ENCODE data around the gene TFAP2A.

Gene TFAP2A

DNA sequence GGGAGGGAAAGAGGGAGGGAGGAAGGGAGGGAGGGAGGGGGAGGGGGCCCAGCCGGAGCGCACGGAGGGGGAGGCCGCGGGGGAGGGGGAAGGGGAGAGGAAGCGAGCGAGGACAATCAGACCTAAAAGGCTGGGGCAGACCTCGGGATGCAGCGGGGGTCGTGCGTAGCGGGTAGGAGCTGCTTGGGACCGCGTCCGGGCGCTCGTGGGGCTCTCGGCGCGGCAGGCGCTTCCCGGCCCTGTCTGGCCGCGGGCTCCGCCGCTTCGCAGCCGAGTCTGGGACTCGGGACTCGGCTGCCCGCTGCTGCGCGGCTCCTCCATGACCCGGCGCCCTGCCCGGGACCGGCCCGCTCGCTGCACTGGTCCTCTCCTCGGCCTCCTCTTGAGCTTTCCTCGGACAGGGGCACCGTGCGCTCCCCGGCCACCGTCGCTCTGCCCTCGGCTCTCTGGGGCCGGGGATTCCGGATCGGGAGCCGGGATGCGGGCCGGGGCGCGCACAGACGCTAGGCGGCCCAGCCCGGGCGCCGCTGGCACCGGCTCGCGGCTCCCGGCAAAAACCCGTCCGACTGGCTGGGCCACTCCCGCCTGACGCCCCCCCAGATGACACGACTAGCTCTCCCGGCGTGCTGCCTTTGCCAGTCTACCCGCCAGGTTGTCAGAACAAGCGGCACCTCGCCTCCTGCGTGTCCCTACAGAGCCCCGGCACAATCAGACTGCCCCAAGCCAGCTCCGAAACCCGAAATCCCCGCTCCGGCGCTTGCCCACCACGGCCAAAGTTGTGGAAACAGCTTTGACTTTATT lies 2.2 kb downstream of the TFAP2A start:
- DNase-seq = no peak

DNA sequence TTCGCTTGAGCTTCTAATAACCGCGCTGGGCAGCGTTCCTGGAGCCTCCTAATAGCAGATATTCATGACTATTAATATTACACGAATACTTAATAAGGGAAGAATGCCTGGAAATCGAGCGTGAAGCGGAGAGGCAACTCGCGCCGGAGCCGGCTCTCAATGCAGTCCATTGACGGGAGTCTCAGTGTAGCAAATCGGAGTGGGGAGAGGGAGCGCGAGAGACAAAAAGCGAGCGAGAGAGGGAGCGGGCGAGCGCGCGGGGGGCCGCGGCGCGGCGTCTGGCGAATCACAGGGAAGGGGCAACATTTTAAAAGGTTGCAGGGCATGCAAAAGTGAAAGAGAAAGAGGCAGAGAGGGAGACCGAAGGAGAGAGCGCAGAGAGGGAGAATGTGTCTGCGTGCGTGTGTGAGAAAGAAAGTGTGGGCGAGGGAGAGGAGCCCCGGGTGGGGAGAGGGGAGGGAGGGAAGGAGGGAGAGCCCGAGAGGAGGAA lies 2.9 kb downstream of the TFAP2A start:
- DNase-seq = peak; percentile 59

DNA sequence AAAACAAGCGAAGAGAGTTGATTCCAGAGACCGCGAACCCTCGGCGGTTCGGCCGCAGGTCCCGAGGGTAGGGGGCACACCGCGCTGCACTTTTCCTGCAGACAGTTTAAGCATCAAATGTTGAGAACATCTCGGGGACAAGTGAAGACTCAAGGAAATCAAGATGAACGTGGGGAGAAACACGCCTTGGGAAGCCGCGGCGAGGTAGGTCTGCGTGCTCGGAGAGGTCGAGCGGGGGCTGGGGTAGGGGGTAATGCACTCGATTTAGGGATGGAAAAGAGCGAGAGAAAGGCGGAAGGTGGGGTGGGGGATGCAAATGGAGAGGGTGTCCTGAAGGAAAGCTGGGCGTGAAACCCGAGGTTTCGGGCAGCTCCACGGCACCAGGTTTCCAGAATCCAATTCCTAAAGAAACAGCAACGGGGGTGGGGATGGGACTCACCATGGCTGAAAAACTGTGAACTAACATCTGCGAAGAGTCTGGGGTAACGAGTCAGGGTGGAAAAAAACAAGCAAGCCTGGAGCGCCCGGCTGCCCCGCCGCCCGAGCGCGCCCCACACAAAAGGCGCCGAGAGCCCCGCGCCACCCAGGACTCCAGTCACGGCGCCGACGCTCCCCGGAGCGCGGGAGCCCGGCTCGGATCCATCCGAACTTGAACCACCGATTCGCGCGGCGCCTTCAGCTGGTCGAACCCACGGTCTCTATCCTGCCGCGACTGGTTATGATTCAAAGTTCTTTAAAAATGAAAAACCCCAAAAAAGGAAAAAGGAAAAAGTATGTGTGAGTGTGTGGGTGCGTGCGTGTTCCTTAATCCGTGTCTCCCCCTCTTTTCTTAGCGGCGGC lies 3.5 kb downstream of the TFAP2A start:
- no peak for DNase-seq

DNA sequence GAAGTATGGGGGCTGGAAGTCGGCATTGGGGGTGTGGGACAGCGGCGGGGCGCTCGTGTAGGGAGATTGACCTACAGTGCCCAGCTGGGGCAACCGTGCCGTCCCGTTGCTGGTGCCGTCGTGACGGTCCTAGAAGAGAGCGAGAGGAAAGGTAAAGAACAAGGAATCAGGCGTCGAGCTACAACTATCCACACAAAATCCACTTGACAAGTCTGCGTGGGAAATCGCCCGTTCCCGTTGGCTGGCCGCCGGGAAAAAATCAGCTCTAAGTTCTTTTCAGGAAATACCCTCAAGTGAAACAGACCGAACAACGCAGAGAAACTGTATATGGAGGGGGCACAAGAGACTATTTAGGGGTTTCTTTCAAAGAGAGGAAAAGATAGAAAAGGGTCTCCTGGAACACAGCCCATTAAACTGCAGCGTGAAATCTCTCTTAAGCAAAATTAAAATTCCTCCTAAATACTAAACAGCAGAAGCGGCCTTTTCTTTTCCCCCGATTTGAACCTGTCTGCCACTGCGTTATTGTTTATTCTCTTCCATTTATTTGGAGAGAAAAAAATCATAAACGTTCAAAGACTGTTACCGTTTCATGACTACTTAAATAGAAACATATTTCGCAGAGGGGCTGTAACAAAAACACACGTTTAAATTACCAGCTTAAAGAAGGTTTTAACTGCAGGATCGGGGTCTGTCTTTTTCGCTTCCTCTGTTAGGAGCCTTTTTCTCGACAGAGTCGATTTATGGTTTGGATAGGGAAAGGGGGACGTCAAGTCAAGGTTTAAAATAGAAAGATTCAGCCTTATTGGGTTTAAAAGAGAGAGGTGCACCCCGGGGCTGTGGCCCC lies 4.4 kb downstream of the TFAP2A start:
- DNase-seq = no peak

- DNase-seq = no peak
These were observed 5.1 kb downstream of the TFAP2A start for GRCh38 chr6:10409731-10410206.

GRCh38 chr6:10409233-10409721 lies 5.6 kb downstream of the TFAP2A start:
- DNase-seq = peak; percentile 42

DNA sequence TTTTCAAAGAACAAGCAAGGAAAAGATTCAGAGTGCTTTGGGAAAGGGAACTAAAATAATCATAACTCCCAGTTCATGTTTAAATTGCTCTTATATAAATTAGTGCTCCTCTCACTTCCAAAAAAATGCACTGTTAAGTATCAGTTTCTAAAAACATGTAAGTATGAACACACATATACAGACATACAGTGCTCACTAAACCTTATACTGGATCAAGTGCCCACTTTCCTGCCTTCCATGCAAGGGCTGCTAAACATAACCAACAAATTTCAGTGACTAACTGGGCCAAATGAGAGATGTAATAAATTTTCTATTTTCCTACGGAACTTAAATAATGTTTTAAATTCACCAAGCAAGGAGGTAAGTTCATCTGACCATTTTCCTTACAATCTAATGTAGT lies 6.4 kb downstream of the TFAP2A start:
- DNase-seq = no peak

DNA sequence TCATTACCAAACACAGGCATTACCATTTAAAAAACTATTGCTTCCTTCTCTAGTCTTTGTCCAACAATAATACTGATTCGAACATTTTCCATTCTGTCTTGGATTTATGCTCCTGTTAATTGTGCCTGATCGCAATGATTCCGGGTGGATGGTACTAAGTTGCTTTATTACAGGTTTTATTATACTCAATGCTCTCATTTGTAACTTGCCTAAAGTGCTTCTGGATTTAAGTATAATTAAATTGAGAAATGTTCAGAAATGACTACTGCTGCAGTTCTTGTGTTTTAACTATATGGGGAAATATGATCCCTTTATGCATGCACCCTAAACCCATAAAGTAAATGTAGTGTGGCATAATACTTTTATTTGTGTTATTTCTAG lies 7.2 kb downstream of the TFAP2A start:
- no peak for DNase-seq

DNA sequence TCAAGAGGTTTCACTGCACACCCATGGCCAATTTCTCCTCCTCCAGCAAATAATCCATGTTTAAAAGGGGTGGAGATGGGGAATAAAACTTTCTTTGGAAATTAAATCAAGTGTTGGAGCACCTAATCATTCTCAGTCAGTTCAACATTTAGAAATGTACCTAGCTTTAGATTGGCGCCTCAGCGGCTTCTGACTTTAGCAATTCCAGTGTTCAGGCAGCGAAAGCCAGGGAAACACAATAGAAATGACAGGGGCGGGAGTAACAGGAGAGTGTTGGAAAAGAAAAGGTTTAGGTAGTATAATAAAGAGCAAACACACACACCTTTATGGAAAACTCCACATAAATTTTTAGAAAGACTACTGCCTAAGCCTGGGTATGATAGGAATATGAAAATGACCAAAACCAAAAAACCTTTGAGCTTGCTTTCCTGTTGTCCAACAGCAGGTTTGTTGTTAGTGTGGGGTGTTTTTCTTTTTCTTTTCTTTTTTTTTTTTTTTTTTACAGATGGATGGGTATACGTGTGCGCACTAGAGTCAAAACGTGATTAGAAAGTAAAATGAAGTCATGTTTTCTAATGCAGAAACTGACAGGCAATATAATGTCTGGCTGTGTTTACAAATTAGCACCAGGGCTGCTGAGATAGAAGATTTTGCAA lies 7.7 kb downstream of the TFAP2A start:
- no peak for DNase-seq

GRCh38 chr6:10406556-10406955 lies 8.3 kb downstream of the TFAP2A start:
- DNase-seq = no peak

GRCh38 chr6:10405513-10405900 lies 9.4 kb downstream of the TFAP2A start:
- no peak for DNase-seq

DNA sequence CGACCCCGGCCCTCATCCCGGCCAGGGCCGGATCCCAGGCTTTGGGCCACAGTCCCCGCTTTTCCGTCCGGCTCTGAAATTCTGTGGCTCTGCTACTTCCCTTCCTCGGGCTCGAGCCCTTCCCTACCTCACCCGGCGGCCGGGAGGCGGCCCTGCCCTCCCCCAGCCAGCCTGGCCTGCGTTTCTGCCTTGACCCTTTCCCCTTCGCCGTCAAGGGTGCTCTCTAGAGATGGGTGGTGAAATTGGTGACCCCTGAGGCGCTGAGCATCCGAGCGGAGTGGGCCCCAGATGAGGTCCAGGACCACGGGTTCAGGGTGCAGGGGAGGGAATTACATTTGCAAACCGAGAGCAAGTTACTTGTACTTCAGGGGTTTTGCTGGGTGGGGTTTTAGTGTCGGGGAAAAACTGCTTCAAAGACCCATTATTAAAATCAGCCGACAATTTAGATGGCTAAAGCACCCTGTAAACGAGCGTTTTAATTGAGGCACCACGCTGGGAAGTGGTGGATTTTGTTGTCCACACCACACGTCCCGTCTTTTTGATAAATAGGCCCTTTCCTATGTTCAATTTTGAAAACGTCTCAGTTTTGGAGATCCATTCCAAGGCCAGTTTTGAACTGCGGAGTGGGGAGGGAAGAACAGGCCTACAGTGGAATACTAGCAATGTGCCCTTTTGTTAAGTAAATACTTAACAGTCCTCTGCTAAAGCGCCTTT lies 9.9 kb downstream of the TFAP2A start:
- DNase-seq = no peak

- peak; percentile 93 for DNase-seq
These were observed 10.6 kb downstream of the TFAP2A start for GRCh38 chr6:10404107-10404798.

DNA sequence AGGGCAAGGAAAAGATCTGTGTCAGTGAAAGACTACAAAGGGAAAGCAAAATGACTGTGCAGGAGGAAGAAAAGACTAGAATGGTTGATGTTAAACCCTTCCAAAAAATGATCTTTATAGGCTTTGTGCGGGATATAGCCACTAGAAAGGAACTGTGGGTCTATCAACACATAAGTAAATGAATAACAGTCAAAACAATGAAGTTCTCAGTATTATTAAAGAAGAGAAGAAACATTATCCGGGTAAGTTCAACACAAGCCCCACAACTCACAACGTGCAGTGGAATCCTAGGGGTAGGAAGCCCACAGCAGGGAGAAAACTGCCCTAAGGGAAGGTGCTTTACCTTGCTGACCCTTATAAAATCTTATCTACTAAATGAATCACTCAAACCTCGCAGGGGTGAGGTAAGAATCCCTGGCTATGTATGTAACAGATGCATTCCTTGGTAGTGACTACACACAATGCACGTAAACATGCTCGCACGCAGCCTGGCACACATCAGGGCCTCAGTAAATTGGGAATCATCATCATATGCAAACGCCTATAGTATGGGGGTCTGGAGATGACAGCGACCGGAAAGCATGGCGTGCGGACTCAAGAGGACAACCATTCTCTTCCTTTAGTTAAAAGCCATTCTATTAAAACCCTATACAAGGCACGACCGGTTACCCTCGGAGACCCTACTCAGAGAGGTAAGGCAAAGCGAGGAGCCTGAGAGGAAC lies 11.3 kb downstream of the TFAP2A start:
- DNase-seq = no peak

DNA sequence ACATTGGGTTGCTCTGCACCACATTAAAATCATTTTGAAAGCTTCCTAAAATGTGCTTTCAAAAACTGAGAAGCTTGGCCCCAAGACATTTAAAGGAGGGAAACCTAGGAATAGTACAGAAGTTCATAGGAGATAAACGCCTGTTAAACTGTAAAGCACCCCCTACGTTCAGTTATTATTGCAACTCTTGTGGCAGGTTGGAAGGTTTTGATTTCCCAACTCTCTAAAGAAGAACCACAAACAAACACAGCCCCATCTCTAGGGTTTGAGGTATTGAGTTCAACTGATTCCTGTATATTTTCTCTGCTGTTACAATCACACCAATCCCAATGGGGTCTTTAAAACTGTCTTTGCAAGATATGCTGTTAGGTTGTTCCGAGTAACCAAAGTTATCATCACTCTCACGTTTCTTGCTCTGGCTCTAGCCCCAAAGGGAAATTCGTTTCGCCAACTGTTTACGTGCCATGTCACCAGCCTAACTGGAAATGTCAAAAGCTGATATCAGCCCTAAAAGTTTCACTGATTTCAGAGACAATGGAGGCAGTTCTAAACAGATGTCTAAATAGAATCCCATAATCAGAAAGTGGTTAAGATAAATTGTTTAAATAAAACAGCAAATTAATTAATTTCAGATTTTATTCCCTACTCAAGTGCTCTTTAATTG lies 12.1 kb downstream of the TFAP2A start:
- no peak for DNase-seq

- no peak for DNase-seq
These were observed 13.1 kb downstream of the TFAP2A start for GRCh38 chr6:10401632-10402223.

- no peak for DNase-seq
These were observed 13.8 kb downstream of the TFAP2A start for GRCh38 chr6:10401004-10401536.

DNA sequence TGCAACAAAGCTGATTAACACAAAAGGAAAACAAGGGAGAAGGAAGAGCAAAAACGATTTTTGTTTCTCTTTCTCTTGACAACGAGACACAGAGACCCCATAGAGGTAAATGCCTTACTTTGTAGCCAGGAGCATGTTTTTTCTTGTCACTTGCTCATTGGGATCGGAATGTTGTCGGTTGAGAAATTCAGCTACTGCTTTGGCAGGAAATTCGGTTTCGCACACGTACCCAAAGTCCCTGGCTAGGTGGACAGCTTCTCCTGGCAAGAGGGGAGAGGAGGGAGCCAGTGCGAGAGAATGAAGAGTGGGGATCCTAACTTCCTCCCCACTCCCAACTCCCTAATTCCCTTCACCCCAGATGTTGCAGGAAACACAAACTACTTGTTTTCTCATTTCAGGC lies 14.5 kb downstream of the TFAP2A start:
- no peak for DNase-seq

DNA sequence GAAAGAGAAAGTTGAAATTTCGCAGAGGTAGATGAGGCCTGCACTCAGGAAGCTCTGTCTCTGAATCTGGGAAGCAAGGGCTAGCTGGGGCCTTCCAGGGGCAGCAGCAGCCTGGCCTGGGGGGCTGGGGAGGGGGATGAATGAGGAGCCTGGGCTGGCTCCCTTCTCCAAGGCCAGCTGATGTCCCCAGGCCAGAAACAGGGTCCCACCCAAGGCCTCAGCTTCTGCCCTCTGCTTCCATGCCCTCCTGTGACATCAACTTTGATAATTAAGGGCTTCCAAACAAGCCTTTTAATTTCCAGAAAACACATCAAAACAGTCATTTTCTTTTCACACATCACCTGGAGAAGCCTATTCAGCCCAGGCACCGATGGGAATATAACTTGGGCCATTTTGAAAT lies 15.4 kb downstream of the TFAP2A start:
- DNase-seq = no peak

All from NCI-H2081 treated with DMSO at 0.1 percent for 48 hours (cell line).